NCI-H446 (cell line): ENCODE results near the gene CDC5L.

Experiments
- DNase-seq, 2 experiments: peaks; one replicate each; lab custom pipeline; 2025; lab: John Stamatoyannopoulos, UW

Gene CDC5L

DNA sequence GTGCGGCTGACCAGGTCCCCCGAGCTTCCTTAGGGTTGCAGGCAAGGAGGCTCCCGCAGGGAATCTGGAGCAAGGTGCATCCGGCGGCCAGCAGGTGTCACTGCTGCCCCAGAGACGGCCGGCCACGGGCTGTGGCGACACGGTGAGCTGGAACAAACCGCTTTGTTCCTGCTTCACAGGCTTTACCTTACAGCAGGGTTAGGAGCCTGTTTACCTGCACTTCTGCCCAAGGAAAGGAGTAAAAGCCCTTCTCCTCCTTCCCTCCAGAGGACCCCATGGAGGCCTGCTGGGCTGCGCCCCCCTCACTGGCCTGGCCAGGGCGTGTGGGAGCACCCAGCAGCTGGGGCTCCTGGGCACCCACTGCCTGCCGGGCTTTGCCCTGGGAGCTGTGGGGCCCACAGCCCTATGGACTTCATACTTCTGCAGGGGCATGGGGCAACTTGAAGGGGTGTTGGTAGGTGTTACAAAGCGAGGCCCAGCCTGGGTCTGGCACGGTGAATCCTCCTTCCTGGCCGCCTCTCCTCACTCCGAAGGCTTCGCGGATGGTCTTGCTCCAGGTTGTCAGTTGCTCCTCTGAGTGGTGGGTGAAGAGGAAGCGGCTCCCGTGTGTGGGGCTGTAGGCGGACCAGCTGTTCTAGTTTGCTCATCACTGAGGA is 88.4 kb downstream of the CDC5L start:
- peak; percentile 39 to 65 for DNase-seq

DNA sequence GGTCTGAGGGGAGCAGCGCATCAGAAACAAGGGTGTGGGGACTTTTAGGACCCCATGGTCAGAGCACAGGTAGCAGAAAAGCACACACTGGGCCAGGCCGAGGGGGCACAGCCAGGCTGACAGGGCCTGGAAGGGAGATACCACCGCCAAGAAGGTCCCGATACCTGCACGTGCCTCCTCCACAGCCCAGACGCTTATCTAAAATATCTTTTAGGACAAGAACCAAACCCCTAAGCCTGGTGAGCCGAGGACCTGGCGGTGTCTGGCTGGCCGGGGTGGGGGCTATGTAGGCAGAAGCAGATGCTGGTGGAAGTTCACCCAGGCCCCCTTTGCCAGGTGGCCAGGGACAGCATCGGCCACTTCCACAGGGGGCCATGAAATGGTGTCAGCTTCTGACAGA is 89.3 kb downstream of the CDC5L start:
- no peak for DNase-seq

DNA sequence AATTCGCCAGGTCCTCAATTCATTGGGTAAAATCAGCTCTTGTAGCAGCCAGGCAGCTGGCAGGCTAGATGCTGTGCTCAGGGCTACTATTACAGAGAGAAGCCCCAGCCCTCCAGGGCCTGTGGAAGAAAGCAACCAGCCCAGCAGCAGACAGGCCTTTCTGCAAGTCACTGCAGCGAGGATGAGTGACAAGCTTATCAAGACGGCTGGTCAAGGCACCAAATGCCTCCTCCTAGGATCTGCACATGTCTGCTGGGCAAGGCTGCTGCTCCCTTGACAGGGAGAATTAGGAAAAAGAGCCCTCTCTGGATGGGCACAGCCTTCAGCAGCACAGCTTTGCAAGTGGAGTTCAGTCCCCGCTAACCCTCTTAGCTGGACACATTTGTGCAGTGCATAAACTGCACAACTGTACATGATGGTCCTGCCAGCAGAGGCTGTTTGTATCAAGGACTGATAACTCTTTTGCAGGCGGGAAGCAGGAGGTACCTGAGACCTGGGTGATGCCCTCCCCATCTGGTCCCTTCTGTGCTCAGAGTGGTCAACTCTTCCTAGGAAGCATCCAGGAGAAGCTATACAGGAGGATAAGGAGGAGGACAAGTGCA is 89.9 kb downstream of the CDC5L start:
- no peak for DNase-seq

DNA sequence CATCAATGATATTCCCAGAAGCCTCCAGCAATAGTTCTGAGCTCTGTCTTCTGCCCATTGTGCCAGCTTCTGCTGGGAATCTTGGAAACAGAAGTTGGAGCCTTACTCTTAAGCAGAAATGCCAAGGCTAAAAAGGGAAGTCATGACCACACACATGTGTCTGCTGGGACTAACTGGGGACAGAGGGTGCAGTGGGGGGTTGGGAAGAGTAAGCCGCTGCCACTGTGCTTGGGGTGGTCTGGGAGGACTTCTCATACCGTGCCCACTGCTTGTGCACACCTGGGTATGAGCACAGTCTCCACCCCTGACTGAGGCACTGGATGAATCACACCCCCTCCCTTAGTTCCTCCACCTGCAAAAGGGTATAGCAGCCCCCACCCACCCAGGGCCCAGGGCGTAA is 90.7 kb downstream of the CDC5L start:
- DNase-seq = no peak

DNA sequence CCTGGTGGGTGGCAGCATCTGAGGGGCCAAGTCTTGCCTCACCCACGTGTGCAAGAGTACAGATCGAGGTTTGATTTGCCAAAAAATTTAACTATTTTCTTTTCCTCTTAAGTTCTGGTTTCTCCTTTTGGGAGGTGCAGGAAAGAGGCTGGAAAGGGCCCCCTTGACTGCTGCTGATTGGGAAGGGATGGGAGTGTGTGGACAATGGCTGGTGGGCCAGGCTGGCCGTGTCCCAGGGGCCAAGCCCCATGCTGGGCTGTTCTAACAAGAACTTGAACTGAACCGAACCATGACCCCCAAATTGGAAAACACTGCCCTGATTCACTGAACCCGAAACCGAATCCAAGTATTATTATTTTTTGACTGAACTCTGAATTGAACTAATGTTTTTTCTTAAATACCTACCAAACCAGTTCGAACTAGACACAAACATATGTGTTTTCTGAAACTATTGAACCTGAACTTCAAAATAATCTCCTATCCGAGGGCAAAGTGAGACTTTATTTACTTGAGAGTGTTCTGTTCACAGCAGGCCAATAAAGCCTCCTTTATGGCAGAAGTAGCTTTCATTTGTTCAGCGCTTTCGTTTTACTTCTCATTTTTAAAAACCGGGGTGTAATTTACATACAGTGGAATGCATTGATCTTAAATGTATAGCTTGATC is 91.2 kb downstream of the CDC5L start:
- no peak for DNase-seq

DNA sequence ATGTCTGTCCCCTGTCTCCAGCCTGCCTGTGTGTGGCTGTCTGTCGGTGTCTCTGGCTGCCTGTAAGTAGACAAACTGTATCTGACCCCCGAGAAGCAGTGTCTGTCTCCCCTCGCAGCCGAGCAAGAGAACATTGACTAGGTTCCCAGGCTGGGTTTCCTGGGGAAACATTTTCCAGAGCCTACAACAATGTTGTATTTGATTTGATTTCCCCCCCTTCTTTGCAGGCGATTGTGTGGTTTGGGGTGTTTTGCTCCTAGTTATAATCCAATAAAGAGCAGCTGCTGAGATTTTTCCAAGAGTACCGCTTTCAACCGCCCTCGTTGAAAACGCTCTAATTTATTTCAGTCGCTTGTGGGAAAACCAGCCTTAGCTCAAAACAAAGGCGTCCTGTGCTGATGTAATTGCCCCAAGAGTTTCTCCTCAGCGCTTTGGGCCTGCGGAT is 92.6 kb downstream of the CDC5L start:
- DNase-seq = no peak

DNA sequence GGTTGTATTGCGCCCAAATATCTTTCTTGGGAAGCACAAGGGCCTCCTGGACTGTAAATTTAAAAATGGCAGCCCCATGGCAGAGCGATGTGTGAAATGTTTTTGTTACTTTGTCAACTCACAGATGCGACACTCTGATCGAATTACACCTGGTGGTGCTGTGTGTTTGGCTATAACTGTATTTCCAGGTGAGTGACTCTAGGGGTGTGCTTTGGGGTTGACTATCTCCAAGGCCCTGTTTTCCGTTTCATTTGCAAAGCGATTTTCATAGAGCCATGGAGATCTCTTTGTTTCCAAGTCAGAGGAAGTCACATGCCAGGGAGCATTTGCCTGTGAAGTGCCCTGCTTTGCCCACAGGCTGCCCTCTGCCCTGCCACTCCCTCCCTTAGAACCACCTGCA is 93.5 kb downstream of the CDC5L start:
- DNase-seq = no peak

DNA sequence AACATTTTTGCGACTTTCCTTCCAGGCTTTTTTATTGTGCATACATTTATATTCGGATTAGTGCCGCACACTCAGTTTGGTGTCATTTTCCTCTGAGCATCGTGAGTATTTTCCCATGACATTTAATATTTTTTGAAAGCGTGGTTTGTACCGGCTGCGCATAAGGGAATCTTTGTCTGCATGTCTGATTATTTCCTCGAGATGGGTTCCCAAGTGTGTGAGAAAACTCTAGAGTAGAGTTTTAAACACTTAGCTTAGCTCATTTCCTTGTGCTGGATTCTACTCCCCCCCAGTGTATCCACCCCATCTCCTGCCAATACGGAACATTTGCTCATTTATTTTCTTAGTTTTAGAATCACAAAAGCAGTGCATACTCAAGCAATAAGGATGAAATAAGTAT is 94.3 kb downstream of the CDC5L start:
- no peak for DNase-seq

DNA sequence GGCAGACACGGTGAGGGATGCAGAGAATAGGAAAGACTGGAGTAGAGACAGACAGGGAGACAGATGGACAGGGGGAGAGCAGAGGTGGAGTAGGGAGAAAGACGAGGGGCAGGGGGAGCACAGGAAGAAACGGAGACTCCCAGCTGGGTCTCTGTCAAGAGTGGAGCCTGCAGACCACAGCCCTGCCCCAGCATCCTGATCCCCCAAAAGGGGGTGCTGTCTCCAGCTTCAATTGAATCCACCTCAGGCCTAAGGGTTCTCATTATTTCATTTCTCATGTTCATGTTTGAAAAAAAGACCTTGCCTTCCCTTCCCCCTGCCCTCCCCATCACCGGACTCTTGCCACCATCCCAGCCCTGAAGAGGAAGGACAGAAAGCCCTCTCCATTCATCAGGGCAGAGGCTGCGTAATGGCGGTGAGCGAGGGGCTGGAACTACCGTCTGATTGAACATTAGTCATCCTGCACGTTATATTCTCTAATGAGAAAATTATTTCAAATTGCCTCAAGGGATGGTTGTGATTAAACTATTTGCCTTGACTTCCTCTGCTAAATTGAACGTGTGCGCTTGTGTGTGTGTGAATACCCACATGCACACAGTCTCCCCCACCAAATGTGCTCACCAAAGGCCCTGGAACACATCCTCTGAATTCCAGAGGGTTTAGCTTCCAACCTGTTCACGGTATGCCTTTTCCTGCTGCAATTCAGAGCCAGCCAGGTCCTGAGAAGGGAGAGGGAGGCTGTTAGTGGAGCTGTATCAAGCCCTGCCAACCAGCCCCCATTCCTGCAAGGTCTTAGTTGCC is 98.3 kb downstream of the CDC5L start:
- no peak for DNase-seq

DNA sequence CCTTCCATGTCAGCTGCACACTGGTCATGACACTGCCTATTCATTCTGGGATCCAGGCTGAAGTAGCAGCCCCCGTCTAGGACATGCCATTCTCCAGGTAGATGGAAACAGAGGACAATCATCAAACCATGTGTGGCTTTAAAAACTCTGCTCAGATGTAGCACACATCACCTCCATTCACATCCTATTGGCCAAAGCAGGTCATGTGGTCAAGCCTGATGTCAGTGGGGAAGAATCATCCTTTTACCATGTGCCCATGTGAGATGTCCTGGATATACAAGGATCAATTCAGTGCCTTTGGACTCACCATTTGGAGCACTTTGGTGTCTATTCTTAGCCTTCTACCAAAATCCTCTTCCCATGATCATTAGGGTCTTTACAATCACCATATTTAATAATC is 99.5 kb downstream of the CDC5L start:
- no peak for DNase-seq

DNA sequence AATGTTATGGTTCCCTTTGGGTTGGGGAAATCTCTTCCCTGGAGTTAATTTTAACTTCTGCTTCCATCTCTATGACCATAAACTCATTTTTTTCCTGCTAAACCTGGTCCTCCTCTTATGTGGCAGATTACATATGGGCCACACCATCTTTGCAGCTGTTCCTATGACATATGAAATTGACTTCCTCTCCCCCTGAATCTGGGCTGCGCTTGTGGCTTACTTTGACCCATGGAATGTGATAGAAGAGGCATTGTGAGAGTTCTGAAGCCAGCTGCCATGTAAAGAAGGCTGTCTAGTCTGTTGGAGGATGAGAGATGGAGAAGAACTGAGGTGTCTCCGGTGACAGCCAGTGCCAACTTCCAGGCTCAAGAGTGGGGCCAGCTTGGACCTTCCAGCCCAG is 100.1 kb downstream of the CDC5L start:
- DNase-seq = no peak

DNA sequence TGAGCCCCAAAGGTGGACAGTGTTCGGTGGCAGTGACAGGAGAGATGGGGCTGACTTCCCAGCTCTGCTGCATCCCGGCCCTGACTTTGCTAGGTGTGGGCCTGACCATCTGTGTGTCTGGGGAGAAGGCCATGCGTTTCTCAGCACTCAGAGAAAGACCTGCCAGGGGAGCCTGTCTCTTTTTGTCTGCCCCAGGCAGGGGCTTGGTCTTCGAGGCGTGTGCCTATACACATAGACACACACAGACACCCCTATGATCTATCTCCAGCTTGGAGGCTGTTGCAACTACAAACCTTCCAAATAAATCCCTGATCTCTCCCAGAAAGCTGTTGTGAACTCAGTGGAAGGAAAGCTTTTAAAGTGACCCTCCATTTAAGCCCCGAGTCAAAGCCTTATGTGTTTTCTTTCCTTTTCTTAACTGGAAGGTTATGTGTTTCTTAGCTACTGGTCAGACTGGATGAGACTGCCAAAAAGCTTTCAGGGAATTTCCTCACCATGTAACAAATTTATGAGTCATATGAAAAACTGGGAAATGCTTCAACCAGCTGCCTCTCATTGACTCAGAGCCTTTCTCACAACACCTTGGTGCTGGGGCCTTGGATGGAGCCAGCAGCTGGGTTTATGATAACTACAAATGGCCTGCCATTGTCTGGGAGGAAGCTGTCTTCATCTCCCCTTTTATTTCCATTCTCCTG is 102.6 kb downstream of the CDC5L start:
- DNase-seq = peak in 1 of 2 experiments; percentile 28

DNA sequence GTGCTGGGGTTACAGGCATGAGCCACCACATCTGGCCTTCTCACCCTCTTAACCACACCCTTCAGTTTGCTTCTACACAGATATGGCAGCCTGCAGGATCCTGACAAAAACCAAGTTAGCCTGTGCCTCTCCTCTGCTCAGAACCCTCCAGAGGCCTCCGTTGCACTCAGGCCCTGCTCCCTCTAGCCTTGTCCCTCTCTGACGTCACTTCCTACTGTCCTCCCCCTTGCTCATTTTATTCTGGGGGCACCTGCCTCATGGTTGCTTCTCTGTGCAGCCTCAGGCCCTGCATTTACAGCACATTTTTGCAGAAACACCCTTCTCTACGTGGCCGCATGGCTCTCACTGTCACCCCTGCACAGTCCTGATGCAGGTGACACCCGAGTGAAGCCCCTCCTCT is 105.6 kb downstream of the CDC5L start:
- DNase-seq = no peak

DNA sequence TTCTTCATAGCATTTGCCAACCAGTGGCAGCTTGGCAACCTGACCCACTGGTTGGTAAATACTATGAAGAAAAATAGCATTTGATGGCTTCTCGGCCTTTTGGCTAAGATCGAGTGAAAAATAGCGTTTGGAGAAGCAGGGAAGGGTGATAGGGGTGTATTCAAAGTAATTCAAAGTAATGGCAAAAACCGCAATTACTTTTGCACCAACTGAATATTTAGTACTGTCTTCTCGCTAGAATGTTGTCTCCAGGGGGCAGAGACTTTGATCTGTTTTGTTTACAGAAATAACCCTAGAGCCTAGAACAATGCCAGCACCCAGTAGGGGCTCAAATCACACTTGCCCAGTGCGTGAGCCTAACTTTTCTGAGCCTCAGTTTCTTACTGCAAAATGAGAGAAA is 106.1 kb downstream of the CDC5L start:
- DNase-seq = no peak

DNA sequence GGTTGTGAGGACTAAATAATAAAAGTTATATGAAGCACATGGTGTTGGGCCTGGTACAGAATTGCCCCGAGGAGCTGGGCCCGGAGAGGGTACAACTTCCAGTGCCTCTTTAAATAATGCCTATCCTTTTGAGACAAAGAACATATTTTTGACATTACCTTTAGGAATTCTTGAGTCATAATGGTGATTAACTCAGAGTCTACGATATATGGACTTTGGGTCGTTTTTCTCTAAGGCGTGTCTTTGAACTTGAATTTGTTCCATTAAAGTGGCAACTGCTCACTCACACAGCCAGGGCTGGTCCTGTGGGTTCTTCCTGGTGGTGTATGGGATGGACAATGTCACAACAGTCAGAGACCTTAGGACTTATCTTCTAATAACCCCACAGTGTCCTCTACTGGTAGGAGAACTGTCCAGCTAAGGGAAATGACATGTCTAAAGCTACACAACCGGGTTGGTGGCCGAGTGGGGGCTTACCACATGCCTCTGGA is 106.5 kb downstream of the CDC5L start:
- DNase-seq = no peak

DNA sequence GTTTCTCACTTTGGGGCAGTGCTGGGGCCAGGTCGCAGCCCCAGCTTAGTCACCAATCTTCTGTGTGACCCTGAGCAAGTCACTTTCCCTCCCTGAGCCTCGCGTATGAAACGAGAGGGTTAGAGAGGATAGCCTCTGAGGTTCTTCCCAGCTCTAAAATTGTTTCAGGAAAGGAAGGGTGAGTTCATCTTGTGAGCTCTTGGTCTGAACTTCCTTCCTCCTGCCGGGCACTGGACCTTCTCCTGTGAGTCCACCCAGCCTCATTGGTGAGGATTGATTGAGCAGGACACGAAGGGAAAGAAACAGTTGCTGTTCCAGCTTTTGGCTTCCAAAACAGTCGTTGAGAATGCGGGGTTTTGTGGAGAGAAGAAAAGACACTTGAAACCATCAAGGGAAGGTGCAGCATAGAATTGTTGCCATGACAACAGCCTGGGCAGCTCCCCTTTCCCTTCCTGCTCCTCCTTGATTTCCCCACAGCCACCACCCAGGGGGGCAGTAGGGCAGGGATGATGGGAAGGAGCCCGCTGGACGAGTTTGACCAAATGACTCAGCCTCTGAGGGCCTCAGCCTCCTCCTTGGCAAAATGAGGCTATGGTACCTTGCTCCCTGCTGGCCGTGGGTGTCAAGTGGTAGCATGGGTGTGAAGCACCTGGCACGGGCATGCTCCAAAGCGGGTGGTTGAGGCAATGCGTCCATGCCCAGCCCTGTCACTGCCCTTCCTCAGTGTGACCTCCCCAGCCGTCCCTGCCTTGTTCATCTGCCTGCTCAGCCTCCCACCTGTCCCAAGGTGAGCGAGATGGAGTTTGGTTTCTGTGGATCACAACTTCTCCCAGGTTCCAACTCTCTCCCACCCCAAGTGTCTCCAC is 107.8 kb downstream of the CDC5L start:
- no peak for DNase-seq

DNA sequence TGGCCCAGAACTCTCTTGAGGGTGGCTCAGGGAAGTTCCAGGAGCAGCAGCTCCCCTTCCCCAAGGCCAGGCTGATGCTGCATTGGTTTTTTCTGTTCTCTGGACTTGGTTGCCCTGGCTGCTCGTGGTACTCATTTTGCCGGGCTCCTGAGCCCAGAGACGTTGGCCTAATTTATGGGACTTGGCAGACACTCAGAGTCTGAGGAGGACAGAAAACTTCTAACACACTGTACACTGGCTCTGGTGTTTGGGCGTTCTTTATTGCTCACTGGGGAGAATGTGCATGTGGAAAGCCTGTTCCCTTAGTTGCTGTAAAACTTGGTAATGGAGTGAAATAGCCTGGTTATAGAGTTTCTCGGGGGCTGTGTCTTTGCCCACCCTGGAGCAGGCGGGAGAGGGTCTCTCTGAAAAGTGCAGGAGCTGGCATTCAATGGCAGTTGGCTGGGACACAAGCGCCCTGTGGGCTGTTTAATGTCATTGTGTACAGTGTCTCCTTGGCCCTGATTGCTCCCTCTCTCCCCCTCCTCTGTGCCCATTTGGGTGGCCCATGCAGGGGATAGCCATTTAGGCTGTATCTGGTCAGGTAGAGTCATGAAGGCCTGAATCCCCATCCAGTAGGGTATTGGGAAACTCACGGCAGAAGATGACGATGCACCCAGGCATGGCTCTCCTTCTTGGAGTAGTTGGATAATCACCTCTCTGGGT is 109.3 kb downstream of the CDC5L start:
- DNase-seq = no peak

DNA sequence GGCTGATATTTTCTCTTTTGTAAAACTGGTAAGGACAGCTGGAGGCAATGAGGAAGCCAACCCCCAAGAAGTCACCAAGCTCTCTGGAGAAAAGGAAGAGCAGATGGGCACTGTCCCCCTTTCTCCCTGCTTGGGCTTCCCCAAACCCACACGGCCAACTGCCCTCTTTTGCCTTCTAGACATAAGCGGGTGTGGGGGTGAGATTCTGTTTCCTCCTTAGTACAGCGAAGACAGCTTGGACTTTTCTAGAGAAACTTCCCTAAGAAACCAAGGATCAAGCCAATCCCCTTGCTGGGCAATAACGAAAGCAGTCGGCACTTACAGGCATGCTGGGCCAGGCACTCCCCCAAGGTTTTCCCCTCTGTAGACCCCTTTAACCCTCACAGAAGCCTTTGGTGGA is 110.3 kb downstream of the CDC5L start:
- no peak for DNase-seq

DNA sequence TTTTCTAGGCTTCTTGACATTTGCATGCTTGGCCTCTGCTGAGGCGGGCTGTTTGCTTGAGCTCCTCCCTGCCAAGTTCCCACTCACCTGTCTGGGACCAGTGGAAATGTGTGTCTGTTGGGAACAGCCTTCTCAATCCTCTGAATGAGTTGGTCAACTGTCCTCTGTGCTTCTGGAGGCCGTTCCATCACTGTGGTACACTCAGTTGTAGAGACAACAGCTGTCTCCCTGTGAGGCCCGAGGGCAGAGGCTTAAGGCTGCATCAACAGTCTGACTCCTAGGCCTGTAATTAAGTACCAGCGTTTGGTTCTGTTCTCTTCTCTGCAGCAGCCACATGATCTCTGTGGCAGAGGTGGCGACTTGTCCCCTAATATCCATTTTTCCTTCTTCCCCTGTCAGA is 110.9 kb downstream of the CDC5L start:
- DNase-seq = no peak

DNA sequence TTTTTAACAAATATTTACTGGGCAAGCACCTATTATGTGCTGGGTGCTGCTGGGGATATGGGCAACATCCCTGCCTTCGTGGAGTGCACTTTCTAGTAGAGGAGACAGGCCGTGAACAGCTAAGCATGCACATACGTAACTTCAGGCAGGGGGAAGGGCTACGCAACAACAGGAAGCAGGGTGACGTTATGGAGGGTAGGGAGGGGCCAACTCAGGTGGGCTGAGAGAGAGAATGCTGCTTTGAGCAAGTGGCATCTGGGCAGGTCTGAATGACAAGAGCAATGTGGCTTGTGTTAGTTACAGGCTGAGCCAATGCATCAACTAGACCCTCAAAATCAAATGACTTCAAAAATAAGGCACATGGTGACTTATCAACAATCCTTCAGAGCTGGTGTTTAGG is 112.1 kb downstream of the CDC5L start:
- no peak for DNase-seq
